Left lung (tissue), 10 donors: ENCODE results near the gene LRIT1. TPM values are rescaled to one million over a fixed set of nuclear protein-coding genes. Genes with fewer than 3 reads are reported as not detected.

ENCODE experiments used
- ATAC-seq: fragments of 200-7000 bp; cut with Tn5 transposase; one replicate; pipeline ENCODE4 v1.9.1; 2020; ENCODE audit warnings: moderate library complexity
- DNase-seq, 4 donors: peaks; one replicate each; pipeline ENCODE4 v3.0.0-alpha.2; 2013 to 2020
- H3K27ac ChIP-seq, 2 donors: fragments of 200-600 bp; sonication (generic) in 1 of 2; one replicate each; pipeline versions ENCODE4 v1.5.0 to v1.8.0; 2020 to 2021
- H3K27me3 ChIP-seq, 2 donors: fragments of 200-600 bp; sonication (generic) in 1 of 2; one replicate each; pipeline versions ENCODE4 v1.5.0 to v1.8.0; 2020 to 2021
- H3K36me3 ChIP-seq, 2 donors: fragments of 200-600 bp; sonication (generic) in 1 of 2; one replicate each; pipeline versions ENCODE4 v1.5.0 to v1.8.0; 2020 to 2021
- H3K4me1 ChIP-seq, 2 donors: fragments of 200-600 bp; one replicate each; pipeline ENCODE4 v1.8.0; 2021
- H3K4me3 ChIP-seq, 2 donors: fragments of 200-600 bp; sonication (generic) in 1 of 2; one replicate each; pipeline versions ENCODE4 v1.5.0 to v1.8.0; 2020 to 2021; ENCODE audit warnings: mild to moderate bottlenecking in 1 of 2
- H3K9me3 ChIP-seq, 2 donors: fragments of 200-600 bp; sonication (generic) in 1 of 2; one replicate each; pipeline versions ENCODE4 v1.5.0 to v1.8.0; 2020 to 2021
- intact Hi-C, 2 donors: fragments of 100-400 bp; cut with DNase I; formaldehyde crosslinking; loops; one replicate each; pipeline versions ENCODE4 v1.11.2 to v1.14.2; 2022
- polyA plus RNA-seq, 6 donors: library from polyadenylated mRNA; unstranded; fragments of 120-200 nt; gene quantifications; one replicate each; pipeline ENCODE4 v1.2.1, GENCODE V29; 2013; ENCODE audit not compliant: insufficient read length in 6 of 6
- total RNA-seq, 2 donors: library from RNA; stranded (reverse); fragmentation: NEBNext Ultra II Directional; extraction: Animal tissue kit (Norgen Biotek cat#: 25700); gene quantifications; one replicate each; pipeline ENCODE4 v1.2.1, GENCODE V29; 2021
- TF ChIP-seq, protein P1 (sequence below), 2 donors: fragments of 200-600 bp; sonication (generic) in 1 of 2; IDR thresholded peaks; one replicate each; pipeline versions ENCODE4 v1.5.0 to v1.8.0; 2021; ENCODE audit warnings: antibody characterized with exemption in 2 of 2
- donor health status: DM: no; HTN: yes; CAD: no.
- donor health status: DM: no; HTN: no; CAD: no.

The LRIT1 gene
- total and polyA plus RNA-seq, 8 donors: not detected

DNA sequence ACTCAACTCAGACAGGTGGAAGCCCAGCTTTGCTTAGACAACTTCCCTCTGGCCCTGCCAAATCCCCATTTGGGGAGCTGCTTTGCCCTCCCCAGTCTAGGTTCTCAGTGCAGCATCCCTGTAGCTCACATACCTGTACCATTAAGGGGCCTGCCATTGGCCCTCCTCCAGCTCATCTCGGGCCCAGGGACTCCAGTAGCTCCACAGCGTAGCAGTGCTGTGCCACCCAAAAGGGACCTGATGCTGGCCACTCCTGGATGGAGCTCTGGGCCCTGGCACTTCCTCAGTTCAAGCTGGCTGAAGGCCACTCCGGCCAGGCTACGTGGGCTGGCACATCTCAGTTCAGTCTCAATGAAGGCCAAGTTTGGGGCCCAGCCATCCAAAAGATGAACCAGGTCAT, 7.4 kb downstream of the LRIT1 start:
- DNase-seq: no peak
- H3K4me3 ChIP-seq: no peak overlapping the region
- no peaks in the 10 kb centered on the region for H3K36me3 ChIP-seq
- TF ChIP-seq, protein P1, sequence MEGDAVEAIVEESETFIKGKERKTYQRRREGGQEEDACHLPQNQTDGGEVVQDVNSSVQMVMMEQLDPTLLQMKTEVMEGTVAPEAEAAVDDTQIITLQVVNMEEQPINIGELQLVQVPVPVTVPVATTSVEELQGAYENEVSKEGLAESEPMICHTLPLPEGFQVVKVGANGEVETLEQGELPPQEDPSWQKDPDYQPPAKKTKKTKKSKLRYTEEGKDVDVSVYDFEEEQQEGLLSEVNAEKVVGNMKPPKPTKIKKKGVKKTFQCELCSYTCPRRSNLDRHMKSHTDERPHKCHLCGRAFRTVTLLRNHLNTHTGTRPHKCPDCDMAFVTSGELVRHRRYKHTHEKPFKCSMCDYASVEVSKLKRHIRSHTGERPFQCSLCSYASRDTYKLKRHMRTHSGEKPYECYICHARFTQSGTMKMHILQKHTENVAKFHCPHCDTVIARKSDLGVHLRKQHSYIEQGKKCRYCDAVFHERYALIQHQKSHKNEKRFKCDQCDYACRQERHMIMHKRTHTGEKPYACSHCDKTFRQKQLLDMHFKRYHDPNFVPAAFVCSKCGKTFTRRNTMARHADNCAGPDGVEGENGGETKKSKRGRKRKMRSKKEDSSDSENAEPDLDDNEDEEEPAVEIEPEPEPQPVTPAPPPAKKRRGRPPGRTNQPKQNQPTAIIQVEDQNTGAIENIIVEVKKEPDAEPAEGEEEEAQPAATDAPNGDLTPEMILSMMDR (IDR thresholded peaks at IDR 0.05): no peak
- no peaks in the 10 kb centered on the region for H3K4me1 ChIP-seq
- no peaks in the 10 kb centered on the region for H3K9me3 ChIP-seq
- peaks cover 0 to 29% of the 10 kb centered on the region in 2 donors for H3K27me3 ChIP-seq
- intact Hi-C loops: no loop called here
- H3K27ac ChIP-seq: no peak overlapping the region
- ATAC-seq: no peak

DNA sequence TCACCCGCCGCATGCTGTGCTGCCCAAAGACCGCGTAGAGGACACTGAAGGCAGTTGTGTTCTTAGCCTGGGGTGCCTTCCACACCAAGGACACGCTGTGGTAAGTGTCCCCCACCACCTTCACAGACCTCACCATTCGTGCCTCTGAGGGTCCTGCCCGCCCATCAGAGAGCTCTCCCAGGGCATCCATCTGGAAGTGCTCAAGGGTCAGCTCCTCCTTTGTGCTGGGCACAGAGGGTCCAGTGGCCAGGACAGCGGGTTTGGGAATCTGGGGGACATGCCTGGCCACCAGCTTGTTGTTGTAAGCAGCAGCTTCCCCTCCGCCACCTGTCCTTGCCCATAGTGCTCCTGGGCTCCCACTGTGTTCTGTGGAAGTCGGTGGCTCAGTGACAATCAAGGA, 9.0 kb downstream of the LRIT1 start:
- no peaks in the 10 kb centered on the region for H3K4me1 ChIP-seq
- no peak for DNase-seq
- no peak overlapping the region for H3K27ac ChIP-seq
- H3K4me3 ChIP-seq: no peak overlapping the region
- no peak for ATAC-seq
- H3K27me3 ChIP-seq: peaks cover 0 to 19% of the 10 kb centered on the region in 2 donors
- no peaks in the 10 kb centered on the region for H3K9me3 ChIP-seq
- TF ChIP-seq, protein P1 (IDR thresholded peaks at IDR 0.05): no peak
- H3K36me3 ChIP-seq: no peaks in the 10 kb centered on the region
- intact Hi-C loops: no loop called here

DNA sequence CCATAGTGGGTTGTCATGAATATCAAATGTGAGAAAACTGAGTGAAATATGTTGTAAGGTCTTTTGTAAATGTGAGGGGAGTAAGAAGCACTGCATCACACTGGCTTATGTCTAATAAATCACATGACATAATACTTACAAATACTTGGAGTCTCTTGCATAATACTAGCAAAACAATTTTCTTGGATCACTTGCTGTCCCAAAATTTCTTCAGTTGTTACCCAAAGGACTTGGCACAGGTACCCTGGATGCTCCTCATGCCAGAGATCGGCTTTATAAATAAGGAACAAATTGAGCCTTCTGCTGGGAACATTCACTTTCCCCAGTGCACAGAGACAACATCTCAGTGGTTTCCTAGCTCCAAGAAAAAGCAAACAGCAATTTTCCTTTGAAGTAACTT, 11.0 kb downstream of the LRIT1 start:
- TF ChIP-seq, protein P1 (IDR thresholded peaks at IDR 0.05): no peak
- ATAC-seq (no peak), DNase-seq (no peak)
- Histone ChIP-seq H3K4me3 (no peak overlapping the region), H3K9me3 (no peaks in the 10 kb centered on the region), H3K4me1 (no peaks in the 10 kb centered on the region), H3K27me3 (peaks cover 0 to 2% of the 10 kb centered on the region in 2 donors), H3K27ac (no peak overlapping the region), H3K36me3 (no peaks in the 10 kb centered on the region)
- intact Hi-C loops: no loop called here

DNA sequence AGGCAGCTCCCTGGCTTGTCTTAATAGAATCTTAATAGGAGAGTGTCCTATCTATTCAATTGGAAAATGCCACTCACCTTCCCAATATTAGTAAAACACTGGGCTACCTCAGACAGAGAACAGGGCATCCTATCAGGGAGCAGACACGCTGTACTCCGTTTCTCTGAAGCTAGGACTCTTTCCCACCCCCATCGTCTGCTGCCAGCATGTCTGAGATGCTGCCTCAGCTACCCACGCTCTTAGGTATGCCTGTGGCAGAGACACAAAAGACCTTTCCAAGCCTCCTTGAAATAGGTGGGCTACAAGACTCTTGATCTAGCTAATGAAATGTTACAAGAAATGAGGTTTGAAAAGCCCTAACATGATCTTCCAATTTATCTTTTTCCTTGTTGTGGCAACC, 13.5 kb downstream of the LRIT1 start:
- Histone ChIP-seq H3K27ac (no peak overlapping the region), H3K4me1 (no peaks in the 10 kb centered on the region), H3K36me3 (no peaks in the 10 kb centered on the region), H3K27me3 (peaks cover 0 to 13% of the 10 kb centered on the region in 2 donors), H3K9me3 (no peaks in the 10 kb centered on the region), H3K4me3 (no peak overlapping the region)
- no peak for DNase-seq
- intact Hi-C loops: no loop called here
- TF ChIP-seq, protein P1 (IDR thresholded peaks at IDR 0.05): no peak
- no peak for ATAC-seq

DNA sequence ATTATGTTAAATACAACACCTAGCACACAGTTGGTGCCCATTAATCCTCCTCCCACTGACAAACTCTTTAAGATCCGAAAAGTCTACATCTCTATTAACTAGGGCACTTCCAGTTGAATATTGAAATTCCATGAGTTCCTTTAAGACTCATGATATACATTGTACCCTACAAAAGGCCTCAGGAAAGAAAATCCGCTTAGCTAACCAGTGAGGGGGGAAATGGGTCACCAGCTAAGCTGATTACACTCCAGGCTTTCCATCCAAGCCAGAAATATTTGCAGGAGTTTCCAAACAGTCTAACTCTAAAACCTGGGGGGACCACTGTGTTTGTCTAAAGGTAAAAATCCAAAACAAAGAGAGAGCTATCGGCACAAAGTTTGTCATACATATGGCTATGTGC, 14.7 kb downstream of the LRIT1 start:
- Histone ChIP-seq H3K4me1 (no peaks in the 10 kb centered on the region), H3K4me3 (no peak overlapping the region), H3K9me3 (no peaks in the 10 kb centered on the region), H3K36me3 (no peaks in the 10 kb centered on the region), H3K27me3 (peaks cover 0 to 21% of the 10 kb centered on the region in 2 donors), H3K27ac (no peak overlapping the region)
- DNase-seq (no peak), ATAC-seq (no peak)
- intact Hi-C loops: no loop called here
- TF ChIP-seq, protein P1 (IDR thresholded peaks at IDR 0.05): no peak
